ENCODE data around the gene AIFM1.

GRCh38 chrX:130176942-130177341 is 11.3 kb upstream of the AIFM1 start:
- TF ChIP-seq CTCF (IDR thresholded peaks at IDR 0.05), result no peak
- TF ChIP-seq POLR2A (IDR thresholded peaks at IDR 0.05), result no peak

Data from body of pancreas (tissue), 4 donors.